Stimulated activated naive CD4-positive, alpha-beta T cell treated with Interleukin-2 at 50 U/mL for 16 hours (primary cell): ENCODE measurements around the gene QSOX1.

Experiments used
- DNase-seq: peaks from one replicate; lab custom pipeline; 2025; lab: John Stamatoyannopoulos, UW

Gene QSOX1

GRCh38 chr1:180234369-180235076, 79.9 kb downstream of the QSOX1 start:
- no peak for DNase-seq

DNA sequence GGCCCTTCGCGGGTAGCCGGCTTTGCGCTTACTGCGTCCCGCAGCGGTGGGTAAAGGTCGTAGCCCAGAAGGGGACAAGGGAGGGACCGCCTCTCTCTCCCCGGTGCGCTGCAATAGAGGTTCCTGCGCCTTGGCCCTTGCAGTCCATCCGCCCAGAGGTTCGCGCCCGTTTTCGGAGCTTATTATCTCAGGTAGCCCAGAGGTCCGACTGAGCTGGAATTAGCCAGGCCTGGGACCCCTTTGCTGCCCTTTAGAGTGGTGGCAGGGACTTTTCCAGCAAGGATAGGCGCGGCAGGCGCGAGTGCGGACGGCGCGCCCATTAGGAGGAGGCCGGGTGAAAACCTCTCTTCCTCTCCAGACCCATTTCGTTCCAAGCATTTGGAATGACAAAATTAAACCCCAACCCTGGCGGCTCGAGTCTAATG, 80.4 kb downstream of the QSOX1 start:
- DNase-seq, result no peak

DNA sequence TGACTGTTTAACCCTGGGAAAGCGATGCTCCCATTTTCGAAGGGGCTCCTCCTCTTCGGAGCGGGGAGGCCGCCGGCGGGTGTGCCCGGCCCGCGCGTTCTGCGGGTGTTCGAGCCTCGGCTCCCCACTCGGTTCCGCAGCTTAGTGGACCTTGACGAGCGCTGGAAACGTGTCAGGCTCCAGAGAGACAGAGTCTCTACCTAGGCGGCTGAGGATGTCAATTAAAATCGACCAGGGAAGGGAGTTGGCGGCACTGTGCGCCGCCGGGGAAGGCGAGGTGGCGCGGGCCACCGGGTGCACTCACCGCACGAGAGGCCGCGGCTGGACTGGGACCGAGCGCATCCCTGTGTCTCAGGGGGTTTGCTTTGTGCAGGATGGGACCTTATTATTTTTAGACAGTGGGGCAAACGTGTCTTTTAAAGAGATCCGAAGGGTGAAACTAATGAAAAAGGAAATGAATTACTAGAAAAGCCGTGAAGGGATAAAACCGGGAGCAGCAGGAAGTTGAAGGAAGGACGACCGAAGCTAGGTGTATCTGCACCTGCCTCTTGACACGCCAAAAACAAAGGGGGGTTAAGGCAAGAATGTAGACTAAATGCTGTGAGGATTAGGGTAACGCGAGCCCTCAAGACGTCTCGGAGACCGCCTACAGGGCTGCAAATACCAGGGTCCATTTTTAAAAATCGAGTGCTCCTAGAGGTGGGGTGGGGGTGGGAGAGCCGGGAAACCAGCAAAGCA, 81.0 kb downstream of the QSOX1 start:
- no peak for DNase-seq

DNA sequence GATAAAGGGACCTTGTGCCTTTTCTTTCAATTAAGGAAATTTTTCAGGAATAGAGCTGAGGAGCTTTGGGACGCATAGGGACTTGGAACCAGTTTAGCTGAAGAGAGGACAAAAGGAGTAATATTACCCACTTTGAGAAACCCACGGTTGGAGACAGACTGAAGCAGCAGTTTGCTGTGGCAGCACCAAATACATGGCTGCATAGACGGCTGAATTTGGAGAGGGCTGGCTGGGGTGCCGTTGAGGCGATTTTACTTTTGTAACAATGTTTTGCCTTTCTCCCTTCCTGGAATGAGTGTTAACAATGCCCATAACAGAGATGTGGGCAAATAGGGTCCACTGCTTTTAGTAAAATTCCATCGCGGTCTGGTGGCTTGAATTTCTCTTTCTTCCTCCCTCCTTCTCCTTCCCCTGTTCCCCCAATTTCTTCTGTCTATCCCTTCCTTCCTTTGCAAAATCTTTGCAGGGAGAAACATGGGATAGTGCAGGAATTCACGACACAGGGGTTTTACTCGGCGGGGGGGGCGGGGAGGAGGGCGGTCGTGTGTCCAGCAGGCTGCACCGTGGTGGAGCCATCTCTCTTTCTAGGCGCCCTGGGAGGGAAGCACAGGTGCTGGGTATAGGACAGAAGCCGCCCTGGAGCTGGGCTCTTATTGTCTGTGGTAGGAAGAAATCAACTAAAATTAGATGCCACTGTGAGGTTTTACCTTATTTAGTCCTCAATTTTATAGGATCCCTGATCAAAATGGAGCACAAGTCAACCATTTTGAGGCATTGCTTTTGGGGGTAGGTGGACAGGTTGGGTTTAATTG, 82.2 kb downstream of the QSOX1 start:
- no peak for DNase-seq

DNA sequence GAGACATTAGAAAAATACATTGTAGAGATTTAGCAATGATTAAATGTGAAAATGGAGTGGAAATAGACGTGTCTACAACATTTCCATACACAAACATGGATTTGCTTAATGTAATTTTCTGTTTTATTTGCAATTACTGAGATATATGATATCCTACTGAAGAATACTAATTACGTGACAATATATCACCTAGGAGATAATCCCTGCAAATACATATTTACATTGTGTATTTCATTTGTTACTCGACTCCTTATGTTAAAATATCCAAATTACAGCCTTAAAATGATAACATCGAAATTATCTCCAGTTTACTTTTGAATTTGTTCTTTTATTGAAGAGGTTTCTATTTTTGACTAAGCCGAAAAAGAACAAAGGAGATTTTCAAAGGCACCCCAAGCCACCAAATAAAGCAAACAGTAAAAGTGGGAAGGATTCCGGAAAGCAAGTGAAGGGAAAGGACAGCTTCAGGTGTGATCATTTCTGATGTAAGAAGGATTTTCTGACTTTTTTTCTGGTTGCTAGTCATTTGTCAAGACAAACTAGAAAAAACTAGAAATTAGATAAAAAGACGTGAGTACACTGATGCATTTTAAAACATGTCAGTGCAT, 83.3 kb downstream of the QSOX1 start:
- no peak for DNase-seq

- DNase-seq, result no peak
Observed at GRCh38 chr1:180238675-180239074, 84.0 kb downstream of the QSOX1 start.

- DNase-seq, result no peak
Observed at GRCh38 chr1:180239145-180240096, 84.8 kb downstream of the QSOX1 start.

GRCh38 chr1:180241716-180242544, 87.3 kb downstream of the QSOX1 start:
- DNase-seq, result no peak

DNA sequence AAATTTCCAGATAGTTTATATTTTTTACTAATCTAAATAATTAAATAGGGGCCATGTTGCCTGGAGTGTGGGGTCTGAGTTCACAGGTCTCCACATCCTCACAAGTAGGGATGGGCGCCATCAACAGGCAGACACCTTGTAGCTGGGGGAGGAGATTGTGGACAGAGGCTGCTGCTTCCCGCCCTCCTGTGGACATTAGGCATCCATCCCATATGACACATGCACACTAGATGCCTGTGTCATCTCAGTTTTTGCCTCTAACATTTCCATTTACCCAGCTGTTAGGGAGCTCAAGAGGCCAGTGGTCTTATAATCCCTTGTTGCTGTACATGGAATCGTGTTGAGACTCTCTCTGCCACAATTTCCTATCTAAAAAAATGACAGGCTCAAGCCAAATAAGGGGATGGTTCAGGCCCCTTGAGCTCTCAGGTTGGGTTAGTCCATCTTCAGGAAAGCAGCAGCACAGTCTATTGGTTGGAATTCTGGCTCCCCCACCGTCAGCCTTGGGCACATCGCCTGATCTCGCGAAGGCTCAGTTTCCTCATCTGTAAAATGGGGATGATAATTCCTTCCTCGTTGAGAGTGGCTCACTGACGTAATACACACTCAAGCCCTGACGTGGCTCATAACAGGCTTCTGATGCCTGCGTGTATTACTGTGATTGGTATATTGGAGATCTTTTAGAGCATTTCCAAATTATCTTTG, 89.0 kb downstream of the QSOX1 start:
- DNase-seq, result no peak

GRCh38 chr1:180244840-180245239, 90.2 kb downstream of the QSOX1 start:
- no peak for DNase-seq

DNA sequence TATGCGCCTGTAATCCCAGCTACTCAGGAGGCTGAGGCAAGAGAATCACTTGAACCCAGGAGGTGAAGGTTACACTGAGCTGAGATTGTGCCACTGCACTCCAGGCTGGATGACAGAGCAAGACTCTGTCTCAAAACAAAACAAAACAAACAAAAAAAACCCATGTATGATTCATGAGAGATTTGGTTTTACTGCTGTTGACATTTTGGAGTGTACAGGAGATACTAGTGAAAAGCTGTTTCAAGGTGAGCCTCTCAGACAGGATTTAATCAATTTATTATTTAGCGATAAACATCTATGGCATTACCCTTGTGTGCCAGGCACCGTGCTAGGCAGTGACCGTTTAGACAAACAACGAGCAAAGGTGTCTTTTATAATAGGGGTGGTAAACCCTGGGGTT, 91.9 kb downstream of the QSOX1 start:
- no peak for DNase-seq

- no peak for DNase-seq
Observed at GRCh38 chr1:180247061-180247460, 92.4 kb downstream of the QSOX1 start.

DNA sequence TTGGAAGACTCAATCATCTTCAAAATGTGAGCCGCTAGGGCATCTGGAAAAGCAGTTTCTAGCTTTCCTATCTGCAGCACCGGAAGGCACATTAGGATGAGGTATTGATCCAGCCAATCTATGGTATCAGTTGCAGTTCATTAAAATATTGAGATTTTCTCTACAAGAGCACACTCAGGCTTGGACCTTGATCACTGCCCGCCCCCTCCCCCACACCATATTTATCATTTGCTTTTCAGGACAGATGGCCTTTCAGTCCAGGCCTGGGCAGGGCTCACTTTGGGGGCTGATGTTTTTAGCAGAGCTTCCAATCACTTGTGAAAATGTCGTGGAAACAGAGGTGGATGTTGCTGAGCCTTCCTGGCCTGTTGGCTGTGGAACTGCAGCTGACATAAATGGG, 92.9 kb downstream of the QSOX1 start:
- no peak for DNase-seq

DNA sequence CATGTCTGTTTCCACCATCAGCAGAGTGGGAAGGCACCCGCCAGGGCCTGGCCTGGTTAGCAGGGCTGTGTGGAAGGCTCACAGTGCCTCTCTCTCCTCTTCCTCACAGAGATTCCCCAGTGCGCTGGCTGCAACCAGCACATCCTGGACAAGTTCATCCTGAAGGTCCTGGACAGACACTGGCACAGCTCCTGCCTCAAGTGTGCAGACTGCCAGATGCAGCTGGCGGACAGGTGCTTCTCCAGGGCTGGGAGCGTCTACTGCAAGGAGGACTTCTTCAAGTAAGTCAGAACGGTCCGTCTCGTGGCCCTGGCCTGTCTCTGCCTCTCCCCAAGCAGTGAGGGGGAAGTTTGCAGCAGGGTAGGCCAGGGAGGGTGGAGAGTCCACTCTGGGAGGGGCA, 93.5 kb downstream of the QSOX1 start:
- no peak for DNase-seq

DNA sequence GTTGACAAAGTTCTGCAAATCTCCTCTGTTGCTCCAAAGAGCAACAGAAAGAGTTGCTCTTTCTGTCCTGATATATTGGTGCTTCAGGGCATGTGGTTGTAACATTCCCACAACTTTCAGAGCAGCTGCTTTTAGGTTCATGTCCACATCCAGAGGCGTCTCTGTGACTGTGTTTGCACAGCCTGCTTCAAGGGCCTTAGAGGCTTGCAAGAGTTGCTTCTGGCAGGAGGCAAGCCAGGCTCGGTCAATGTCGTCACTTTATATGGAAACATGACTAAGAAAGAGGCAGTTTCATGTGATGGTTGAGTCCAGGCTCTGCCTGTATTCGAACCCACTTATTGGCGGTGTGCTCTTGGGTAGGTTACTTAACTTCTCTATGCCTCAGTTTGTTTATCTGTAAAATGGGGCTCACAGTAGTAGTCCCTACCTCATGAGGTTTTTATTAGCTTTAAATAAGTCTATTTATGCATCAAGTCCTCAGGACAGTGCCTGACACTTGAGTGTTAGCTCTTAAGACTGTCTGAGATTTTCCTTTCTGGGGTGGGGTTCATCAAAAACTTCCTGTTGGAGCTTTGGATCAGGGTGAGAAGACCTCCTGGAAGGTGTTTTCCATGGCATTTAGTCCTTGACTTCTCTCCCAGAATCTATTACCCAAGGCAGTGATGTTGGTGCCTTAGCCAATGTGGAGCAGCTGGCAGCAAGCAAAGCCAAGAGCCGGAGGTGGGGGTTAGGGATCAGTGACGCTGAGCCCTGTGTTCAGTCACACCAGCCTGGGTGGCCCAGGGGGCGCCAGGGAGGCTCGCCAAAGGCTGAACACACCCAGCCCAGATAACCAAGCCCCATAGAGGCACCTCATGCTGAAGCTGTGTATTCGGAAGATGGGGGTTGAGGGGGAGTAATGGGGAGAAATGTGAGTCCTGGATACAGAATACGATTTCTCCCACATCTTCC, 94.3 kb downstream of the QSOX1 start:
- DNase-seq, result no peak

GRCh38 chr1:180249725-180250498, 95.2 kb downstream of the QSOX1 start:
- DNase-seq, result no peak

GRCh38 chr1:180250499-180250770, 95.8 kb downstream of the QSOX1 start:
- DNase-seq, result no peak

- DNase-seq, result no peak
Observed at GRCh38 chr1:180250883-180251509, 96.3 kb downstream of the QSOX1 start.
